GM23338 (cell line): ENCODE data around the gene CTSG.

Experiments used
- CTCF ChIP-seq, 2 experiments: fragments of 200-600 bp in 1 of 2; sonication (generic) in 1 of 2; conservative IDR thresholded peaks; 2 replicates each; pipeline versions ENCODE4 v1.5.1 to v1.6.1; 2016 to 2017; ENCODE audit warnings: antibody characterized with exemption in 2 of 2, low read depth in 2 of 2, mild to moderate bottlenecking in 2 of 2, moderate library complexity in 1 of 2
- EZH2 ChIP-seq: fragments of 200-600 bp; sonication (generic); IDR thresholded peaks from one replicate; pipeline ENCODE4 v1.8.0; 2017; ENCODE audit warnings: antibody characterized with exemption, mild to moderate bottlenecking, low read depth; ENCODE audit not compliant: unreplicated experiment
- POLR2AphosphoS5 ChIP-seq: IDR thresholded peaks from 2 replicates; pipeline ENCODE4 v1.6.1; 2016; ENCODE audit warnings: antibody characterized with exemption, low read depth

- TF ChIP-seq CTCF (conservative IDR thresholded peaks at IDR 0.05; ENCODE audit: low read depth in 2 of 2) (no peak), POLR2AphosphoS5 (no peak), EZH2 (no peak)
Observed at GRCh38 chr14:24556756-24557155, 19.3 kb downstream of the CTSG start.
